Measurements from ENCODE around the gene FCER2. TPM values are rescaled to one million over a fixed set of nuclear protein-coding genes. Genes with fewer than 3 reads are reported as not detected.

FCER2 gene
- polyA plus RNA-seq, 3 donors = 1.1 to 4.1 (median 2.1) TPM

DNA sequence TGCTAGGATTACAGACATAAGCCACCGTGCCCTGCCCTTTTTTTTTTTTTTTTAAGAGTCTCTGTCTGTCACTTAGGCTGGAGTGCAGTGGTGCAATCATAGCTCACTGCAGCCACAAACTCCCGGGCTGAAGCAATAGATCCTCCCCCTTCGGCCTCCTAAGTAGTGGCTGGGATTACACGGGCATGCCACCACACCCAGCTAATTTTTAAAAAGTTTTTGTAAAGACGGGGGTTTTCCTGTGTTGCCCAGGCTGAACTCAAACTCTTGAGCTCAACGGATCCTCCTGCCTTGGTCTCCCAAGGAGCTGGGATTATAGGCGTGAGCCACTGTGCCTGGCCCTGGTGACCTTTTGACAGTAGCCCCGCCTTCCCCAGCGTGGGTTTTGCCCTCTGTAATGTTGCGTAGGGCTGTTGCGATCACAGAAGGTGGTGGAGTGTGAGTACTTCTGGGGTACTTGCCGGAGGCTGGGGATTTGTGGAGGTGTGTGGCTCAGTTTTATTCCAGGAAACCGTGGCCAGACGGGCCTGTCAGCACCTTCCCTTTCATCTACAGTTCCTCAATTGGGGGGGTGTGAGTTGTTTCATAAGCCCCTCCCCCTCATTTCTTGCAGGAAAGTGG lies 44.7 kb downstream of the FCER2 start:
- H3K36me3 Mint-ChIP-seq = no peaks in the 10 kb centered on the region
- H3K27ac ChIP-seq (ENCODE audit: low read depth in 1 of 2, low read length in 2 of 2) = peak overlapping the region; percentile 99 to 100
- peak overlapping the region; percentile 81 for H3K9ac ChIP-seq (ENCODE audit: insufficient read depth, low read length, poor library complexity, severe bottlenecking)
- peak overlapping the region; percentile 40 for H2AFZ ChIP-seq (ENCODE audit: insufficient read depth, low read depth, low read length, poor library complexity, severe bottlenecking)
- H3K36me3 ChIP-seq (replicated peaks in 1 of 2; ENCODE audit: control insufficient read depth in 1 of 2, insufficient read depth in 2 of 2, low read length in 2 of 2) = no peaks in the 10 kb centered on the region
- WGBS (ENCODE audit: insufficient coverage) = 0% methylated on average over 6 of the region's 14 CpGs
- H3K27ac Mint-ChIP-seq = peak overlapping the region; percentile 98 to 100 (median 99)
- TF ChIP-seq, protein P1, sequence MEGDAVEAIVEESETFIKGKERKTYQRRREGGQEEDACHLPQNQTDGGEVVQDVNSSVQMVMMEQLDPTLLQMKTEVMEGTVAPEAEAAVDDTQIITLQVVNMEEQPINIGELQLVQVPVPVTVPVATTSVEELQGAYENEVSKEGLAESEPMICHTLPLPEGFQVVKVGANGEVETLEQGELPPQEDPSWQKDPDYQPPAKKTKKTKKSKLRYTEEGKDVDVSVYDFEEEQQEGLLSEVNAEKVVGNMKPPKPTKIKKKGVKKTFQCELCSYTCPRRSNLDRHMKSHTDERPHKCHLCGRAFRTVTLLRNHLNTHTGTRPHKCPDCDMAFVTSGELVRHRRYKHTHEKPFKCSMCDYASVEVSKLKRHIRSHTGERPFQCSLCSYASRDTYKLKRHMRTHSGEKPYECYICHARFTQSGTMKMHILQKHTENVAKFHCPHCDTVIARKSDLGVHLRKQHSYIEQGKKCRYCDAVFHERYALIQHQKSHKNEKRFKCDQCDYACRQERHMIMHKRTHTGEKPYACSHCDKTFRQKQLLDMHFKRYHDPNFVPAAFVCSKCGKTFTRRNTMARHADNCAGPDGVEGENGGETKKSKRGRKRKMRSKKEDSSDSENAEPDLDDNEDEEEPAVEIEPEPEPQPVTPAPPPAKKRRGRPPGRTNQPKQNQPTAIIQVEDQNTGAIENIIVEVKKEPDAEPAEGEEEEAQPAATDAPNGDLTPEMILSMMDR (IDR thresholded peaks at IDR 0.05) = no peak
- no peaks in the 10 kb centered on the region for H3K27me3 ChIP-seq (ENCODE audit: control insufficient read depth in 2 of 2, insufficient read depth in 2 of 2, low read length in 2 of 2)
- peaks cover 79 to 81% of the 10 kb centered on the region in 2 donors for H3K4me1 ChIP-seq (ENCODE audit: control insufficient read depth in 1 of 2, insufficient read depth in 2 of 2, low read length in 2 of 2)
- H3K79me2 ChIP-seq (ENCODE audit: insufficient read depth, low read length) = no peaks in the 10 kb centered on the region
- peak overlapping the region in 2 of 3 experiments; percentile 17 to 61 for H3K4me3 ChIP-seq (replicated peaks in 1 of 3; ENCODE audit: low read depth in 2 of 3, low read length in 3 of 3)
- intact Hi-C loops (cut with micrococcal nuclease) = loop anchor here in 1 of 2 donors (1.0 to 10.0 kb wide), 2 partner anchors 20 to 112 kb away; partner anchors contain the start of gene MCEMP1
- H3K27me3 Mint-ChIP-seq (ENCODE audit: low read depth in 3 of 3) = peaks cover 0 to 18% (median 0%) of the 10 kb centered on the region in 3 donors
- H3K4me2 ChIP-seq (replicated peaks; ENCODE audit: extremely low read depth, low read length, poor library complexity, severe bottlenecking) = peak overlapping the region; percentile 73
- peak; percentile 94 to 98 (median 97) for DNase-seq
- peak overlapping the region; percentile 39 to 75 for H3K4me3 Mint-ChIP-seq
- no peaks in the 10 kb centered on the region for H4K20me1 ChIP-seq (ENCODE audit: insufficient read depth, low read length)
- H3K9me3 Mint-ChIP-seq = peaks cover 0 to 2% (median 0%) of the 10 kb centered on the region in 7 donors
- H3K4me1 Mint-ChIP-seq = peaks cover 67% of the 10 kb centered on the region
- no peaks in the 10 kb centered on the region for H3K9me3 ChIP-seq (replicated peaks in 1 of 2; ENCODE audit: control insufficient read depth in 1 of 2, insufficient read depth in 1 of 2, low read length in 2 of 2)

DNA sequence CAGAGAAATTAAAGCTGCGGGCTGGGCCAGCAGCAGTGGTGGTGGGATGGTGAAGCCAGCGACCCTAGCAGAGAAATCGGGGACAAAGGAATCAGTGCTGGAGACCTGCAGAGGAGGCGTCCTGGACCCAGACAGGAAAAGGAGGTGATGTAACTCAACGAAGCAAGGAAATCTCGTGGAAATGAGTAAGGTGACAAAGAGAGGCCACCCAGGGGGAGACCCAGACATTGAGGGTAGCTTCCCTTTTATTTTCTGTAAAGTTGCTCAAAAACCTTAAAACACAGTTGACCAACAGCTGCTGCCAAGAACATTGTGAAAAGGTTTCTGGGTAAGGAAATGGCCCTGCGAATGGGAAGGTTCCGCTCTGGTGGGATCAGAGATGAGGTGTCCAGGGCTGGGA lies 46.4 kb downstream of the FCER2 start:
- H3K27ac Mint-ChIP-seq = peak overlapping the region; percentile 98 to 100 (median 99)
- Histone ChIP-seq H2AFZ (ENCODE audit: insufficient read depth, low read depth, low read length, poor library complexity, severe bottlenecking) (no peak overlapping the region), H3K4me3 (replicated peaks in 1 of 3; ENCODE audit: low read depth in 2 of 3, low read length in 3 of 3) (no peak overlapping the region), H3K9ac (ENCODE audit: insufficient read depth, low read length, poor library complexity, severe bottlenecking) (peak overlapping the region; percentile 81), H4K20me1 (ENCODE audit: insufficient read depth, low read length) (no peaks in the 10 kb centered on the region), H3K9me3 (replicated peaks in 1 of 2; ENCODE audit: control insufficient read depth in 1 of 2, insufficient read depth in 1 of 2, low read length in 2 of 2) (no peaks in the 10 kb centered on the region), H3K4me2 (replicated peaks; ENCODE audit: extremely low read depth, low read length, poor library complexity, severe bottlenecking) (no peak overlapping the region), H3K4me1 (ENCODE audit: control insufficient read depth in 1 of 2, insufficient read depth in 2 of 2, low read length in 2 of 2) (peaks cover 73 to 75% of the 10 kb centered on the region in 2 donors), H3K79me2 (ENCODE audit: insufficient read depth, low read length) (no peaks in the 10 kb centered on the region), H3K36me3 (replicated peaks in 1 of 2; ENCODE audit: control insufficient read depth in 1 of 2, insufficient read depth in 2 of 2, low read length in 2 of 2) (no peaks in the 10 kb centered on the region), H3K27me3 (ENCODE audit: control insufficient read depth in 2 of 2, insufficient read depth in 2 of 2, low read length in 2 of 2) (no peaks in the 10 kb centered on the region), H3K27ac (ENCODE audit: low read depth in 1 of 2, low read length in 2 of 2) (peak overlapping the region; percentile 99 to 100)
- peaks cover 64% of the 10 kb centered on the region for H3K4me1 Mint-ChIP-seq
- H3K9me3 Mint-ChIP-seq = peaks cover 0 to 2% (median 0%) of the 10 kb centered on the region in 7 donors
- H3K4me3 Mint-ChIP-seq = peak overlapping the region in 1 of 2 donors; percentile 36
- peaks cover 0 to 10% (median 2%) of the 10 kb centered on the region in 3 donors for H3K27me3 Mint-ChIP-seq (ENCODE audit: low read depth in 3 of 3)
- DNase-seq = peak; percentile 94 to 99 (median 97)
- 4% methylated on average over 5 of the region's 8 CpGs for WGBS (ENCODE audit: insufficient coverage)
- H3K36me3 Mint-ChIP-seq = no peaks in the 10 kb centered on the region
- TF ChIP-seq, protein P1 (IDR thresholded peaks at IDR 0.05) = no peak
- intact Hi-C loops (cut with micrococcal nuclease) = loop anchor here in 1 of 2 donors (2.0 to 10.0 kb wide), 2 partner anchors 51 to 111 kb away; no protein-coding TSS in a partner anchor
